Pulmonary artery endothelial cell (primary cell): Measurements from ENCODE around the gene CHAF1A. TPM values are rescaled to one million over a fixed set of nuclear protein-coding genes. Genes with fewer than 3 reads are reported as not detected.

ENCODE experiments used
- DNase-seq: peaks from one replicate; pipeline ENCODE4 v3.0.0-alpha.2; 2011; ENCODE audit warnings: low read depth, low spot score
- total RNA-seq: library from RNA; depleted of rRNA; stranded (reverse); fragments of >200 nt; gene quantifications from 2 replicates; pipeline ENCODE4 v1.2.3, GENCODE V29; 2014

Gene CHAF1A
- 23.1 and 29.8 TPM in 2 replicates for total RNA-seq

- peak; percentile 100 for DNase-seq
Measured at GRCh38 chr19:4402171-4403004, at the start of gene CHAF1A. Gene CHAF1A, plus strand, starts transcription at chr19:4402640. Its CDS starts 123 bp downstream, at chr19:4402763.

- DNase-seq, result no peak
Measured at GRCh38 chr19:4352701-4353121, 49.7 kb upstream of the CHAF1A start.

DNA sequence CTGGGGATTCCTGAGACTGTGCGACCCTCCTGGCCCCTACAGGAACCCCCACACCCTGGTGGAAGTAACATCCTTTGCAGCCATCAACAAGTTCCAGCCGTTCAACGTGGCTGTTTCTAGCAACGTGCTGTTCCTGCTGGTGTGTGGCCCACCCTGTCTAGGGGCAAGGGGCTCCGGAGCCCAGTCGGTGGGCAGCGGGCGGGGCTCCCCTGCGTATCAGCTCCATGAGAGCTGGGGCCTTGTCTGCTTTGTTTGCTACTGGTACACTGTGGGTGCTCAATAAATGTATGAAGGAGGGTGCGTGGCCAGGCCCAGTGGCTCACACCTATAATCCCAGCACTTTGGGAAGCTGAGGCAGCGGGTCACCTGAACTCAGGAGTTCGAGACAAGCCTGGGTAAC, 48.2 kb upstream of the CHAF1A start:
- no peak for DNase-seq

DNA sequence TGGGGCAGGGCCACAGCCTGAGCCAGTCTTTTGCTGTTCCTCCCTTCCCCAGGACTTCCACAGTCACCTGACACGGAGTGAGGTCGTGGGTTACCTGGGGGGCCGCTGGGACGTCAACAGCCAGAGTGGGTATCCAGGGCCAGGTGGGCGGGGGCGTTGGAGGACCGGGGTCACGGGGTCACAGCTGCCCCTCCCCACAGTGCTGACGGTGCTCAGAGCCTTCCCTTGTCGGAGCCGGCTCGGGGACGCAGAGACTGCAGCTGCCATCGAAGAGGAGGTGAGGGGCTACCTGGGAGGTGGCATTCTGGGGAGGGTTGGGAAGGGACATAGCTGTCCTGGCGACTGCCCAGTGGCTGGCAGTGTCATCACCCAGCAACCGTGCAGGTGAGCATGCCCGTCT, 47.5 kb upstream of the CHAF1A start:
- no peak for DNase-seq

GRCh38 chr19:4357095-4357797, 45.2 kb upstream of the CHAF1A start:
- no peak for DNase-seq

DNA sequence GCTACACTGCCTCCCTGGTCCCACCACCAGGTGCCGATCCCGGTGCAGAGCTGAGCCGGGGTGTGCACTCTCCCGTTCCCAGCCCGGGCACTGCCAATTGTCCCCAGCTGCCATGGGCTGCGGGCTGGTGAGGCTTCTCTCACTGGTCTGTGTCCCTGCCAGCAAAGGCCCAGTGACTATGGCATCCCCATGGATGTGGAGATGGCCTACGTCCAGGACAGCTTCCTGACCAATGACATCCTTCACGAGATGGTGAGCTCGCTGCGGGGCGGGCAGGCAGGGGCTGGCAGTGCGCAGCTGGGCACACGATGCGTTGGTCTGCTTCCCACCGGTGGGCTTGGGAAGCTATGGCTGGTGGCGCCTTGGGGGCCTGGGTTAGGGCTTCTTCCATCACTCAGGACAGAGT, 44.5 kb upstream of the CHAF1A start:
- DNase-seq, result no peak

DNA sequence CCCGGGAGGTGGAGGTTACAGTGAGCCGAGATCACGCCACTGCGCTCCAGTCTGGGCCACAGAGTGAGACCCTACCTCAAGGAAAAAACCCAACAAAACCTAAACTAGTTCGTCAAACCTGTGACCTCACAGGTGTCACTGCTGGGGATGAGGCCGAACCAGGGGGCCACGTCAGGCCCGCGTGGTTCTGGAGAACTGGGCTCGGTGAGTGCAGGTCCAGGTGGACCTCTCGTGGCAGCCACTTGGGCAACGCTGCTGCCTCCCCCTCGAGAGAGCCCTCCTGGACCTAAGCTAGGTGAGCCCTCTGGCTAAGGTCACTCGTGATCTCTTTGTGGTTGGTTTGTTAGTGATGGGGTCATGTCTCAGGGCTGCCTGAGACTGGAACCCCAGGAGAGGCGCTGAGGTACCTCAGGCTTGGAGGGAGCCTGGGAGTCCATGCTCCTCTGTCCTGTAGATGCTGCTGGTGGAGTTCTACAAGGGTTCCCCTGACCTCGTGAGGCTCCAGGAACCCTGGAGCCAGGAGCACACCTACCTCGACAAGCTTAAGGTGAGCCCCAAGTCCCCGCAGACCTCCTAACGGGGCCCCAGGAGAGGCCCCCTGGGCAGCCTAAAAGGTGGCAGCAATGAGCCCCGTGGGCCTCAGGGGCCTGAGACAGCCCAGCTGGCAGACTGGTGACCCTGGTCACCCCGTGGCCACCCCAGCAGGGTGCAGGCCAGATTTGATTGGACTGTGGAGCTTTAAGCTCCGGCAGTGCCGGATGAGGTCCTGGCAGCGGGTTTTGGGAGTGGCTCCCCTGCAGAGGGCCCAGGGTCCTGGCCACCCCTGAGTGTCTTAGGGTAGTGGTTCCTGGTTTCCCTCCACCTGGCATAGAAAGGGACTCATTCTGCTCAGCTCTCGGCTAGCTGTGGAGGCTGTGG, 43.5 kb upstream of the CHAF1A start:
- DNase-seq, result no peak

- DNase-seq, result no peak
Measured at GRCh38 chr19:4359627-4360000, 42.8 kb upstream of the CHAF1A start.

GRCh38 chr19:4360081-4360569, 42.3 kb upstream of the CHAF1A start:
- DNase-seq, result no peak

GRCh38 chr19:4360641-4361151, 41.7 kb upstream of the CHAF1A start:
- no peak for DNase-seq

DNA sequence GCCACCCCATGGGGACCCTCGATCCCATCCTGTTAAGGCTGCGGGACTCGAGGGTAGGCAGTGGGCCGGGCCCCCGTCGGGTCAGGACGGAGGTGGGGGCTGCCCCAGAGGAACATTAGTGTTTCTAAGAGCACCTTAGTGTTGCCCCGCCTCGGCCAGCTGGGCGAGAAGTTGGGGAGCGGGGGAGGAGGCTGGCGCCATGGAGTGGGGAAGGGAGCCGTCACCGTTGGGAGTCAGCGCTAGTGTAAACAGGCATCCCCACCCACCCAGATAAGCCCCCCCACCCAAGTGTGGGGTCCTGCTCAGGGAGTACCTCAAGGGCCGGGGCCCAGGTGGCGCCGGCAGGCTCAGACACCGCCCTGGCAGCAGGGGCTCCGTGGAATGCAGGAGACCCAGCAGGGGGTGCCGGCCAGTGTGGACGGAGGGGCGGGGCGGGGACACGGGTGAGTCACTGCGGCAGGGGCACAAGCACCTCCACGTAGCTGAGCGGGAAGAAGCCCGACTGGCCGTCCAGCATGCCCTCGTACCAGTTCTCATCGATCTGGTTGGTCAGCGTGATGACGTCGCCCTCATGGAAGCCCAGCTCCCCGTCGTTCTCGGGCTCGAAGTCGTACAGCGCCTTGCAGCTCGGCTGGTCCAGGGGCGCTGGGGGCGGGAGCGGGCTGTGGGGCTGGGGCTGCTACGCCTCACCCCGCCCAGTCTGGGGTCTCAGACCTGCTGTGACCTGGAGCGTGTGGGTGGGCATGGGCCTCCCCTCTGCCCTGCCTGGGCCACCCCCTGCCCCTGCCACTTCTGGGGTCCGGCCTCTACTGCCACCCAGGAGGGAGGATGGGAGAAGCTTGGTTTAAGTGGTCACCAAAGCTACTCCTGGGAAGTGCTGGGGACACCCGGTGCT, 41.0 kb upstream of the CHAF1A start:
- DNase-seq, result no peak

DNA sequence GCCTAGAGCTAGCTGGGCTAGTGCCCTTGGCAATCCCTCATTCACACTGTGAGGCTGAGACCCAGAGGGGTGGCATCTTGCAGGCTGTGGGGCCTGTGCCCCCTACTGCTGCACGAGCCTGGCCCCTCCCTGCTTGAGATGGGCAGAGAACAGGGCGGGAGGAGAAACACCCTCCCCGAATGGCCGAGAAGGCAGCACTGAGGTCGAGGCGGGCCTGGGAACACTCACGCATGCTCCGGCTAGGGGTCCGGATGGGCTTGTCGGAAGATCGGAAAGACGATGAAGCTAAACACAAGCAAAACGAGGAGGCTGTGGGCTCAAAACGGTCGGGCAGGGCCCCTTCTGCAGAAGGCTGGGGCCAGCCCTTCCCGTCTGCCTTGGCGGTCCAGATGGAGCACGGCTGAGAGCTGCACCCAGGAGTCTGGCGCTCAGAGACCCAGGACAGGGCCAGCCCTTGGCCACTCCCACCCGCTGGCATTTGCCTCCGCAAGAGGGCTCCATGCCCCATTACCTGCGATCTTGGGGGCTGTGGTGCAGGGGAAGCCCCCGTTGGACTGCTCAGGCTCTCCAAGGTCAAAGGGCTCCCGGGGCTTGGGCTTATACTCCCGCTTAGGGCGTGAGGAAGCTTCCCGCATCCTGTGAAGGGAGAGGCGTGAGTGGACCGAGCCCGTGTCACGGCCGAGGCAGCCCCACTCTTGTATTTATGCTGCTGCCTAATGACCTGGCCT, 40.2 kb upstream of the CHAF1A start:
- no peak for DNase-seq

GRCh38 chr19:4362831-4363545, 39.5 kb upstream of the CHAF1A start:
- DNase-seq, result no peak

- DNase-seq, result no peak
Measured at GRCh38 chr19:4363571-4364304, 38.7 kb upstream of the CHAF1A start.

- no peak for DNase-seq
Measured at GRCh38 chr19:4365341-4365740, 37.1 kb upstream of the CHAF1A start.

DNA sequence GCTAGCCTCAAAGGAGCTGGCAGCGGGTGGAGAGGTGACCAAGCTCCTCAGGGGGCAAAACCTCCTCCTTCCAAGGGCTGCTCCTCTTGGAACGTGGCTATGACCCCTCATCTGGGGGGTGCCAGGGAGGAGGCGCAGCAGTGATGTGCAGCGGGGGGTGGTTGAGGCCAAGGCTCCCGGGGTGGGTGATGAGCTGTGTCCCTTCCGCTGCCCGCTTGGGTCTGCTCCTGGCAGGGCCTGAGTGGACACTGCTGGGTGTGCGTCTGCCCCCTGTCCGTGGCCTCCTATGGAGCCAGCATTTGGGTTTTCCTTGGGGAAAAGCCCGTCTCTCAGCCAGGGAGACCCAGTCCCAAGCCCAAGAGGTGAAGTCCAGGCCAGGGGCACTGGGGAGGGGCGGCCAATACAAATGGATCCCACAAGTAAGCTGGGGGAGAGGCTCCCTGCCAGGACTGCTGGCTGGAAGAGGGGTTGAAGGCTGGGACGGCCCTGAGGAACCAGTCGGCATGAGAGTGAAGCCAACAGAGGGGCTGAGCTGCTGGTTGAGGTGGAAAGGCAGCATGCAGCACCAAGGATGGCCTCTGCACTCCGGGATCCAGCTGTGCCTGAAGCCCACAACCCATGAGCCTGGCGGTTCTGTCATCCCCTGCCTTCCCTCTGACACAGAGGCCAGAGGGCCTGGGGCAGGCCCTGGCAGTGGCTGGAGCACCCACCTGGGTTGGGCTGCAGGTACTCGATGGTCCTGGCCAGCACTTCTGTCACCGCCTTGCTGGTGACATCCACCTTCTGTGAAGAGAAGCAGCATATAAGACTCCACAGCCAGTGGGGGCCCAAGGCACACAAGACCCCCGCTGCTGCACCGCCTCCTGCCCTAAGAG, 36.4 kb upstream of the CHAF1A start:
- DNase-seq, result no peak

- DNase-seq, result no peak
Measured at GRCh38 chr19:4366666-4367335, 35.6 kb upstream of the CHAF1A start.
